GM19099 (cell line): ENCODE results near the gene KIF1C.
A peak's percentile ranks its signal among the peaks of the same experiment; 100 is the strongest.

Experiments
- POLR2A ChIP-seq: IDR thresholded peaks from 3 replicates; pipeline ENCODE4 v1.6.1; 2011; ENCODE audit warnings: low read depth; ENCODE audit not compliant: insufficient read length; ENCODE audit errors: extremely low read depth

KIF1C gene

DNA sequence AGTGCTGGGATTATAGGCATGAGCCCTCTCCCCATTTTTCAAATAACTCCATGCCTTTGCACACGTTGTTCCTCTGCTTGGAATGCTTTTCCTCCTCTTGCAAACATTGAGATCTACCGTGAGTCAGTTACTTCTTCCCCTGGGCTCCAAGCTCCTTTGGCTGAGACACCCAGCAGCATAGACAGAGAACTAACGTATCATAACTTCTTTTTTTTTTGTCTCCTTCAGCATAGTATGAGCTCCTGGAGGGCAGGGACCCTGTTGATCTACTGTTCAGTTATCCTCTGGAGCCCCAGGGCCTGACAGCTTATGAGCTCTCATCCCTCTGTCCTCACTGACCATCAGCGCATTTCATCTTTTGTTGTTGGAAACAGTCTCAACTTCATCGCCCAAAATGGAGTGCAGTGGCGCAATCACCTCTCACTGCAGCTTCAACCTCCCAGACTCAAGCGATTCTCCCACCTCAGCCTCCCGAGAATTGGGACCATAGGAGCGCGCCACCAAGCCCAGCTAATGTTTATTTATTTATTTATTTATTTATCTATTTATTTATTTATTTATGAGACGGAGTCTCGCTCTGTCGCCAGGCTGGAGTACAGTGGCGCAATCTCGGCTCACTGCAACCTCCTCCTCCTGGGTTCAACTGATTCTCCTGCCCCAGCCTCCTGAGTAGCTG, 32.3 kb upstream of the KIF1C start:
- no peak for TF ChIP-seq POLR2A

- peak; percentile 30 for TF ChIP-seq POLR2A
These were observed 30.8 kb upstream of the KIF1C start for GRCh38 chr17:4966844-4967538.

GRCh38 chr17:4967539-4968485, 29.9 kb upstream of the KIF1C start, which contains the start of gene SPAG7:
Gene SPAG7 (minus strand): TSS chr17:4967817. CDS start chr17:4967804, 13 bp downstream.
- peak; percentile 86 for TF ChIP-seq POLR2A

- TF ChIP-seq POLR2A: no peak
These were observed 29.2 kb upstream of the KIF1C start for GRCh38 chr17:4968486-4969046.

GRCh38 chr17:4969047-4969550, 28.7 kb upstream of the KIF1C start:
- TF ChIP-seq POLR2A: no peak

- TF ChIP-seq POLR2A: no peak
These were observed 28.1 kb upstream of the KIF1C start for GRCh38 chr17:4969551-4970173.

- no peak for TF ChIP-seq POLR2A
These were observed 27.5 kb upstream of the KIF1C start for GRCh38 chr17:4970273-4970672.

DNA sequence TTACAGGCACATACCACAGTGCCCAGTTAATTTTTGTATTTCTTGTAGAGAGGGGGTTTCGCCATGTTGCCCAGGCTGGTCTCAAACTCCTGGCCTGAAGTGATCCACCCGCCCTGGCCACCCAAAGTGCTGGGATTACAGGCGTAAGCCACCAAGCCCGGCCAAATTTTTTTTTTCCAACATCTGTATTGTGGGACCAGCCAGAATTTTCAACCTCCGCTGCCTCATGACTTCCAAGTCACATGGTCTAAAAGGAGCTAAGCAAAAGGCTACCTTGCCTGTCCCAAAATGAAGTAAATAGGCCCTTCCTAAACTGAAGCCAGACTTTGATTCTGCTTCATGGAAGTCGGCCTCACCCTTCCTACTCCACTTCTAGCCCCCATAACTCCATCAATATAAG, 25.9 kb upstream of the KIF1C start:
- no peak for TF ChIP-seq POLR2A

DNA sequence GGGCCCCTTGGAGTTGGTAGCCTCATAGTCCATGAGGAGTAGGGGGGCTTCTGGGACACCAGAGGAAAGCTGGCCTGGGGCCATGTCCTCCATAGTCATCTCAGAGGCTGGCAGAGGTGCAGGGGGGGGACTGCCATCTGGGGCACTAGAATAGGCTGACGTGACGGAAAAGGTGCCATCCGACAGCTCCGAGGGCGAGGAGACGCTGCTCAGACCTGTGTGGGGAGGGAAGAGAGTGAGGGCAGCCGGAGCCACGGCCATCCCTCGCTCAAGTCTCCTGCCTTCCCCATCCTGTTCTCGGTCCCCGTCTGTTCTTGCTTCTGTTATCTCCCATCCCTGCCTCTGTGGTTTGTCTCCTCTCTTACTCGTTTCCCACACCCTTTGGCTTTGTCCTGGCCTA, 25.4 kb upstream of the KIF1C start:
- no peak for TF ChIP-seq POLR2A

GRCh38 chr17:4972752-4973151, 25.0 kb upstream of the KIF1C start:
- TF ChIP-seq POLR2A: no peak

GRCh38 chr17:4973256-4974114, 24.3 kb upstream of the KIF1C start:
- TF ChIP-seq POLR2A: no peak

- no peak for TF ChIP-seq POLR2A
These were observed 23.6 kb upstream of the KIF1C start for GRCh38 chr17:4974115-4974670.

DNA sequence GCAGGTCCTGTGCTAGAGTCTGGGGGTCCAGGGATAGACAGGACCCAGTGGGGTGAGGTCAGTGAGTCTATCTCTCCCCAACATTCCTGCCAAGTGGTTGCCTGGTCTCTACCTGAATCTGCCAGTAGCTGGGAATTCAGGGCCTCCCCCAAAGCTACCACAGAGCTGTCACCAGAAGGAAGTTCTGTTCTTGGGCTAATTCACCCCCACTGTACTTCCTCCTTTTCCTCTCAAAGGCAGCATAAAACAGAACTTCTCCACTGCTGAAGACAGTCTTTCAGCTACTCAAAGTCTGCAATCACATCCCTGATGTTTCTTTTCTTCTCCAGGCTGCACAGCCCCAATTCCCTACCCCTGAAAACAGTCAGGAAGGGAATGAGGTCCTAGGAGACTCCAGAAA, 19.0 kb upstream of the KIF1C start:
- TF ChIP-seq POLR2A: no peak

DNA sequence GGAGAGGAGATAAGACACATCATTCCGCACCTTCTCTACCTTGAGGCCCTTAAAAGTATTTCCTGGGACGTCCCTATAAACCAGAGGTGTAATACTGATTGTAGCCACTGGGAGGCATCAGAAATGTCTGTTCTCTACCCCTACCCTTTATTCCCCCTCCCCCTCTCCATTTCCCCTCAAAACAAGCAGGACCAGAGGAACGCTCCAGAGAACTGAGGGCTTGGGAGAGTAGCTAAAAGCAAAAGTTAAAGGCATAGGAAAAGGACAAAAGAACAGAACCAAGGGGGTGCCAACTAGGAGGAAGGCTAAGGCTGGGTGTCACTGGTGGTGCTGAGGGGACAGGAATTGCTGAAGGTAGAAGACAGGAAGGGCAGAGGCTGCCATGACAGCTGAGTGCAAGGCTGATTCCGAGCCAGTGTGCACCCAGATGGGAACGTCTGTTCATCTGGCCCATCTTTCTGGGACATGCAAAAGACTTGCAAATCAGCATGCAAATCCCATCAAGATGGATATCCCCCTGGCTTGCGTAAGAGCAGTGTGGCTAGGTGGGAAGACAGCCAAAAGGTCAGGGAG, 17.0 kb upstream of the KIF1C start:
- no peak for TF ChIP-seq POLR2A

- TF ChIP-seq POLR2A: no peak
These were observed 15.4 kb upstream of the KIF1C start for GRCh38 chr17:4982305-4982704.
